Heart left ventricle (tissue), 13 donors: ENCODE results near the gene TBX10.

ENCODE experiments used
- POLR2A ChIP-seq, 2 donors: fragments of 450-650 bp; IDR thresholded peaks; one replicate each; pipeline ENCODE4 v1.6.1; 2017; ENCODE audit warnings: antibody characterized with exemption in 2 of 2, mild to moderate bottlenecking in 2 of 2, moderate library complexity in 2 of 2
- TF ChIP-seq, protein P1 (sequence below), 12 donors: fragments of 200-600 bp; sonication (generic) in 4 of 12; IDR thresholded peaks; one replicate each; pipeline versions ENCODE4 v1.5.0 to v1.8.0; 2018 to 2022; ENCODE audit warnings: antibody characterized with exemption in 12 of 12, mild to moderate bottlenecking in 5 of 12
- donor health status: ischemic (EF 13 %, LVEDD 7.1; RV severe dilation, severe dysfunction).
- donor health status: DM: no; HTN: yes; CAD: no.
- donor health status: DM: no; HTN: no; CAD: no.
- donor health status: ischemic (EF 25% LVEDD 6.9; RV normal size, moderate dysfunction).
- donor health status: ischemic (EF 25% LVEDD 5.7; RV mildly dilated, moderate dysfunction).
- donor health status: ischemic (EF 35%, LVEDD 5.7; RV mildly dilated, moderate dysfunction).
- donor health status: nonischemic (EF 11% LVEDD 7.7; RV severe dilation, severe dysfunction).
- donor health status: DM: yes; HTN: yes; CAD: no.
- donor health status: PGD.
- donor health status: ischemic (EF 29% LVEDD 5.4; RV normal size, mild dysfunction).
- donor health status: nonischemic (EF 23%, LVEDD 6.1; RV moderate dilation, normal function).

DNA sequence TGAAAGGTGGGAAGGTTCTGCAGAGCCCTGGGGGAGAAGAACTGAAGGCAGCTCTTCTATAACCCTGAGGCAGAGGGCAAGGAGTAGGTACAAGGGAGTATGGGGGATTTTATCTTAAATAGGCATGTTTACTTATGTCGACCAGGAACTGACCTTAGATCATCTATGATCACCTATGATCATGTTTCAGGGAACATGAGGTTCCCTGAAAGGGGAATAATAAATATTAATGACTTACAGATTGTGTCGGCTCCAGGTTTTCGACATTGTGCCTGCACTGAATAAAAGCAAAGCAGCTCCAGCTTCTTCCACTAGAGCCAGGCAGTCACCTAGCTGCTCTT, 46.0 kb downstream of the TBX10 start:
- TF ChIP-seq, protein P1, sequence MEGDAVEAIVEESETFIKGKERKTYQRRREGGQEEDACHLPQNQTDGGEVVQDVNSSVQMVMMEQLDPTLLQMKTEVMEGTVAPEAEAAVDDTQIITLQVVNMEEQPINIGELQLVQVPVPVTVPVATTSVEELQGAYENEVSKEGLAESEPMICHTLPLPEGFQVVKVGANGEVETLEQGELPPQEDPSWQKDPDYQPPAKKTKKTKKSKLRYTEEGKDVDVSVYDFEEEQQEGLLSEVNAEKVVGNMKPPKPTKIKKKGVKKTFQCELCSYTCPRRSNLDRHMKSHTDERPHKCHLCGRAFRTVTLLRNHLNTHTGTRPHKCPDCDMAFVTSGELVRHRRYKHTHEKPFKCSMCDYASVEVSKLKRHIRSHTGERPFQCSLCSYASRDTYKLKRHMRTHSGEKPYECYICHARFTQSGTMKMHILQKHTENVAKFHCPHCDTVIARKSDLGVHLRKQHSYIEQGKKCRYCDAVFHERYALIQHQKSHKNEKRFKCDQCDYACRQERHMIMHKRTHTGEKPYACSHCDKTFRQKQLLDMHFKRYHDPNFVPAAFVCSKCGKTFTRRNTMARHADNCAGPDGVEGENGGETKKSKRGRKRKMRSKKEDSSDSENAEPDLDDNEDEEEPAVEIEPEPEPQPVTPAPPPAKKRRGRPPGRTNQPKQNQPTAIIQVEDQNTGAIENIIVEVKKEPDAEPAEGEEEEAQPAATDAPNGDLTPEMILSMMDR (IDR thresholded peaks at IDR 0.05) = no peak
- no peak for TF ChIP-seq POLR2A (IDR thresholded peaks at IDR 0.05)
